ENCODE results near the gene RIPPLY1.
A peak's percentile ranks its signal among the peaks of the same experiment; 100 is the strongest.

Gene RIPPLY1, protein sequence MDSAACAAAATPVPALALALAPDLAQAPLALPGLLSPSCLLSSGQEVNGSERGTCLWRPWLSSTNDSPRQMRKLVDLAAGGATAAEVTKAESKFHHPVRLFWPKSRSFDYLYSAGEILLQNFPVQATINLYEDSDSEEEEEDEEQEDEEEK

GRCh38 chrX:106903291-106903824 is at the start of gene RIPPLY1:
TSS of gene RIPPLY1 (minus strand) at chrX:106903341. CDS start at chrX:106903287, 54 bp downstream.
- no peak for DNase-seq (ENCODE audit: low spot score)

DNA sequence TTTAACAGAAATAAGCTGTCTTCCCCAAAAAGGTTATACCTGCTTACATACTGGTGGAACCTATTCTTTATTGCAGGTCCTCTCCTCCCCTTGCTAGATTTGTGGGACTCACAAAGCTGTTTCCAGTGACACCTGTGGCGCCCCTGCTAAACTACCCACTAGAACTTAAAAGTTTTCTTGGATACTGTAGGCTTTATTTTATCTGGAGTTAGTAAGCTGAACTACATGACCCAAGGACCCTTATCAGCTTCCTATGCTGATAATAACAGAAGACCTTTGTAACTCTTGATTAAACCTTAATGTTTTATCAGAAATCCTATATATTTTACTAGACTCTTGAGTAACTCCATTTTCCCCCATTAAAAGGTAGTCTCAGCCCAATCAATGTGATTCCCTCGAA is 49.4 kb upstream of the RIPPLY1 start:
- no peak for DNase-seq (ENCODE audit: low spot score)

GRCh38 chrX:106952089-106952488 is 48.9 kb upstream of the RIPPLY1 start:
- no peak for DNase-seq (ENCODE audit: low spot score)

GRCh38 chrX:106951230-106951629 is 48.1 kb upstream of the RIPPLY1 start:
- no peak for DNase-seq (ENCODE audit: low spot score)

DNA sequence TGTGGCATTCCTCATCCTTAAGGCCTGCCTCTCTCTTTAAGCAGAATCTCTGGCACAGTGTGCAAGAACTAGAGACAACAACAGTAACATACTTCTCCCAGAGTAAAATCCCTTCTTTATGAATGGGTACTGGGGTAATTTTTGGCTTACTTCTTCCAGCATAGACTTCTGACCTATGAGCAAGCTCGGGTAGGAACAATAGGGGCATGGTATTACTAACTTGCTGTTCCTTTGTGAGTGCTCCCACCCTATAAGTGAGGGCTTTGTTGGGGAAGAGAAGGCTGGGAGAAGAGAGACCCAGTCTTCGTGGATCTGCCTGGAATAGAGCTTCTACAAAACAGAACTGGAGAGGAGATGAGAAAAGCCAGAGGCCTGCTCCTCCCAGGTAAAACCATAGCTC is 47.2 kb upstream of the RIPPLY1 start:
- no peak for DNase-seq (ENCODE audit: low spot score)

DNA sequence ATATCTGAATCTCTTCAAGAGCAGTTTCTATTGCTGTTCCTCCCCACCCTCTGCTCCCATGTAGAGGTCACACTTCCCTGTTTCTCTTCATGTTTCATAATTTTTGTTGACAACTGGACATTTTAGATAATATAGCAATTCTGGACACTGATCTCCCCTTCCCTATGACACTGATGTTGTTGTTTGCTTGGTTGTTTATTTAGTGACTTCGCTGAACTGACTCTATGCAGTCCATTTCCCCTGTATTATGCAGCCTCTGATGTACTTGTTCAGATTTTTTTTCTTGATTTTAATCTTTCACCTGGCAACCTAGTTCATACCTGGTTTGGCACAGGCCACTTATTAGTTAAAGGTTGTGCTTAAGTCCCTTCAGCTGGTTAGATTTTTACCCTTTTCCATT is 46.2 kb upstream of the RIPPLY1 start:
- DNase-seq (ENCODE audit: low spot score): no peak

DNA sequence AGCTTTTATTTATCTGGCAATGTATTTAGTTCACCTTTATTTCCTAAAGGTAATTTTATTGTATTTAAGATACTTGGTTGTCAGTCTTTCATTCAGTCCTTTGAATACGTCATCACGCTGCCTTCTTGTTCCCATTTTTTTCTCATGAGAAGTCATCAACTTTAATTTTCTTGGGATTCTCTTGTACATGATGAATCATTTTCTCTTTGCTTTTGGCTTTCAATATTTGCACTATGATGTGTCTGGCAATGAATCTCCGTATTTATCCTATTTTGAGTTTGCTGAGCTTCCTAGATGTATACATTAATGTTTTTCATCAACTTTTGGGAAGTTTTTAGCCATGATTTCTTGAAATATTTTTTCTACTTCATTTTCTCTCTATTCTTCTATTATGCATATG is 45.5 kb upstream of the RIPPLY1 start:
- no peak for DNase-seq (ENCODE audit: low spot score)

- no peak for DNase-seq (ENCODE audit: low spot score)
Observed at GRCh38 chrX:106946464-106946863, 43.3 kb upstream of the RIPPLY1 start.

GRCh38 chrX:106940068-106940467 is 36.9 kb upstream of the RIPPLY1 start:
- no peak for DNase-seq (ENCODE audit: low spot score)

- DNase-seq (ENCODE audit: low spot score): no peak
Observed at GRCh38 chrX:106939566-106939965, 36.4 kb upstream of the RIPPLY1 start.

GRCh38 chrX:106936246-106936645 is 33.1 kb upstream of the RIPPLY1 start:
- no peak for DNase-seq (ENCODE audit: low spot score)

- DNase-seq (ENCODE audit: low spot score): no peak
Observed at GRCh38 chrX:106935175-106935574, 32.0 kb upstream of the RIPPLY1 start.

- no peak for DNase-seq (ENCODE audit: low spot score)
Observed at GRCh38 chrX:106933538-106933961, 30.4 kb upstream of the RIPPLY1 start.

GRCh38 chrX:106932960-106933537 is 29.9 kb upstream of the RIPPLY1 start:
- no peak for DNase-seq (ENCODE audit: low spot score)

DNA sequence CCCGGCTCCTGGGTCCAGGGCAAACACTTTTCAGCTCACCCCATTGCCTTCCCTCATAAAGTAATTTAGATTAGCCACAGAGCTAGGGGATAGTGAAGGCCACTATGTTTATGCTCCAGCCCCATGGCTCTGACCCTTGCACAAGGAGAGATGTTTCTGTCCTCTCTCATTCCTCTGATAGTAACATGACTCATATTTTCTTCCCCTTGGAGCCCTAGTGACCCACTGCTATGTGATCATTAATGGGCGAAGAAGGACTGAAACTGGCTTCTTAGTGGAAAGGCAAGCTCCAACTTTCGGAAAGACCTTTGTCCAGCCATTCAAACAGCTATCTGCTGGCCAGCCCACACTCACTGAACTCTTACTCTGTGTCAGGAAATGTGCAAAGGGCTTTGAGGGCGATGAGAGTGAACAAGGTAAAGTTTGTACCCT is 29.4 kb upstream of the RIPPLY1 start:
- peak; percentile 45 for DNase-seq (ENCODE audit: low spot score)

DNA sequence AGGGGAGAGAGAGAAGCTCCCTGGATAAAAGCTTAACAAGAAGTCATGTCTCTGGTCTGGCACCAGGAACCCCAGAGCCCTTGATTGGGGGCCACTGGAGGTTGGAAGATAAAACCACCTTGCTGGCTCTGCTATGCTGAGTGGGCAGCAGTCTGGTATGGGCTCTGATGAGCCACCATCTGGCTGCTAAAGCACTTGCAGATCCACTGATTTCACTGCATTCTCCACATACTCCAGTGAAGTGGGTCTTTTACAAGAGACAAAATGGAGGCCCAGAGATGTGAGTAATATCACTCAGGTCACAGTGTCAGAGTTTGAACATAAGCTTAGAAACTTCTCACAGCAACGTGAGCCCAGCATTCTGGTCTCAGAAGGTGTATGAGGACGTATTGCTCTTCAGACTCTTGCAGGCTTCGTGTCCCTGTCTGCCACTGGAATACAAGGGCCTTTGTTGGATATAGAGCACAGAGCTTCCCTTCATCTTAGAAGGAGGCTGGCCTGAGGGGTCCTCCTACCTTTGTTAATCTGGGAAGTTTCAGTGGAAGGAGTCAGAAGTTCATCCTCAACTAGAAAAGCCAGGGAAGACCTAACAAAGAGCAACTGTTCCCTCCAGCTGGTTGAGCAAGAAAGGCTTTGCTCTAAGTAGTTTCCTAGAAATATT is 28.8 kb upstream of the RIPPLY1 start:
- no peak for DNase-seq (ENCODE audit: low spot score)

- no peak for DNase-seq (ENCODE audit: low spot score)
Observed at GRCh38 chrX:106928227-106928626, 25.1 kb upstream of the RIPPLY1 start.

GRCh38 chrX:106927700-106928099 is 24.6 kb upstream of the RIPPLY1 start:
- no peak for DNase-seq (ENCODE audit: low spot score)

- no peak for DNase-seq (ENCODE audit: low spot score)
Observed at GRCh38 chrX:106927023-106927422, 23.9 kb upstream of the RIPPLY1 start.

- no peak for DNase-seq (ENCODE audit: low spot score)
Observed at GRCh38 chrX:106921637-106922036, 18.5 kb upstream of the RIPPLY1 start.

DNA sequence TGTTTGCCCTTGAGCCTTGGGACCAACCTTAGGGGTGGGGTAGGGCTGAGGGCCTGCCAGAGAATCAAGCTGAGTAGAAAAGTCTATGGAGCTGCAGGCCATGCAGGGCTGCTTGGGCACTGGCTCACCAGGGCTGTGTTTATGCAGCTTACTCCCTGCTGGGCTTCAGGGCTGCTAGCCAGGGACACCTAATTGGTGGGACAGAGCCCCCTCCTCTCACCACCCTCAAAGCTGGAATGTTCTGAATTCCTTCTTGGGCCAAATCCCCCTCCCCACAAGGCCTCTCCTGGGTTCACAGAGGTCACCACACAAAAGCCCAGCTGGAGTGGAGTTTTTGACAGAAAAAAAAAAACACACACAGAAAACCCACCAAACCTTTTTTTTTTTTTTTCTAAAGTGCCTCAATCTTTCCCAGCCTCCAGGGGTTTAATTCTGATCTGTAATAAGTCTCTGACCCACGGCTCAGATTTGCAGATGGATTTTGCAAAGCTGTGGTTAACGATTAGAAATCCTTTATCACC is 16.9 kb upstream of the RIPPLY1 start, which contains the start of gene CLDN2:
CLDN2 (plus strand) TSS at position 471 of the 521 bp plus-strand sequence. CDS start 7,827 bp downstream, outside the sequence.
- DNase-seq (ENCODE audit: low spot score): no peak

DNA sequence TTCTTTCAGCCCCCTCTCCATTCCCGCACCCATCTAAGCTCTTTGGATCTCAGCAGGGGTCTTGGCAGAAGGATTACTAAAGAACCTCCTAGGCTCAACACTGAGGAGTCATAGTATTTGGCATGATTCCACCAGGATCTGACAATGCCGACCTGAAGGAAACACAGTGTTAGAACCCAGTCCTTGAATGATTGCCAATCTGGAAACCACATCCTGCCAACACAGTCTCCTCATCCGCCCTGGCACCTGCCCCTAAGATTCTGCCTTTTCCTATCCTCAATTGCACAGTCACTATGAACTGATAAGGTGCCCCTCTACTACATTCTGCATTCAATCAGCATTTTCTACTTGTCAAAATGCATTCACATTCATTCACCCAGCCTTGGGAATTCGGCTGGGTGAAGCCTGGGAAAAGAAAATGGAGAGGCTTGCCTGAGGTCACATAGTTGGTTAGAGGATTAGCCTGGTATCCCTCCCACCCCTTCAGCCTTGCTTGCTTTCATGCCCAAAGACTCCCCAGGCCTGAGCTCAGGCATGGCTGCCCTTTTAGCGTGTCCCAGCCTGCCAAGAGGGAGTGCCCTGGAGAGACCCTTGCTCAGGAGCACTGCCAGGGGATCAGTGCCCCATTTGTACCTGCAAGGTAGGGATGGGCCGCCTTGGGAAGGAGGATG is 14.8 kb upstream of the RIPPLY1 start:
- DNase-seq (ENCODE audit: low spot score): no peak
